ENCODE results near the gene FKBP8.

DNA sequence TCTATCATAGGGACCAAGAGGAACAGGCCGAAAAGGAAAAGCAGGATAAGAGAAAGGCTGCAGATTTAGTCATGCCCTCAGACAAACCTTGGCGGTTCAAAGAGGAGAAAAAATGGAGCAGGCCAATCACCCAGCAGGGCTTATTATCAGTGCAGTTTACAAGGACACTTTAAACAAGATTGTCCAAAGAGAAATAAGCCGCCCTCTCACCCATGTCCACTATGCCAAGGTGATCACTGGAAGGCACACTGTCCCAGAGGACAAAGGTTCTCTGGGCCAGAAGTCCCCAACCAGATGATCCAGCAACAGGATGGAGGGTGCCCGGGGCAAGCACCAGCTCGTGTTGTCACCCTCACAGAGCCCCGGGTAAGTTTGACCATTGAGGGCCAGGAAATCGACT is 36.9 kb upstream of the FKBP8 start:
- TF ChIP-seq, protein P1, sequence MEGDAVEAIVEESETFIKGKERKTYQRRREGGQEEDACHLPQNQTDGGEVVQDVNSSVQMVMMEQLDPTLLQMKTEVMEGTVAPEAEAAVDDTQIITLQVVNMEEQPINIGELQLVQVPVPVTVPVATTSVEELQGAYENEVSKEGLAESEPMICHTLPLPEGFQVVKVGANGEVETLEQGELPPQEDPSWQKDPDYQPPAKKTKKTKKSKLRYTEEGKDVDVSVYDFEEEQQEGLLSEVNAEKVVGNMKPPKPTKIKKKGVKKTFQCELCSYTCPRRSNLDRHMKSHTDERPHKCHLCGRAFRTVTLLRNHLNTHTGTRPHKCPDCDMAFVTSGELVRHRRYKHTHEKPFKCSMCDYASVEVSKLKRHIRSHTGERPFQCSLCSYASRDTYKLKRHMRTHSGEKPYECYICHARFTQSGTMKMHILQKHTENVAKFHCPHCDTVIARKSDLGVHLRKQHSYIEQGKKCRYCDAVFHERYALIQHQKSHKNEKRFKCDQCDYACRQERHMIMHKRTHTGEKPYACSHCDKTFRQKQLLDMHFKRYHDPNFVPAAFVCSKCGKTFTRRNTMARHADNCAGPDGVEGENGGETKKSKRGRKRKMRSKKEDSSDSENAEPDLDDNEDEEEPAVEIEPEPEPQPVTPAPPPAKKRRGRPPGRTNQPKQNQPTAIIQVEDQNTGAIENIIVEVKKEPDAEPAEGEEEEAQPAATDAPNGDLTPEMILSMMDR (IDR thresholded peaks at IDR 0.05): no peak
- no peak for TF ChIP-seq POLR2A (IDR thresholded peaks at IDR 0.05)
- no peak for TF ChIP-seq EP300 (IDR thresholded peaks at IDR 0.05)
